ENCODE measurements around the gene NFATC2. TPM values are rescaled to one million over a fixed set of nuclear protein-coding genes. Genes with fewer than 3 reads are reported as not detected.

The NFATC2 gene
- total RNA-seq, 1 donor: 0.36 TPM

- TF ChIP-seq CTCF (IDR thresholded peaks at IDR 0.05; ENCODE audit: insufficient read depth, low read length): no peak
- no peak overlapping the region for H3K4me3 ChIP-seq (ENCODE audit: low read depth, low read length)
- no peak for DNase-seq (ENCODE audit: low read depth)
Observed at GRCh38 chr20:51533291-51534172, 9.0 kb downstream of the NFATC2 start.

- no peak for TF ChIP-seq CTCF (IDR thresholded peaks at IDR 0.05; ENCODE audit: insufficient read depth, low read length)
- H3K4me3 ChIP-seq (ENCODE audit: low read depth, low read length): no peak overlapping the region
- peak; percentile 11 for DNase-seq (ENCODE audit: low read depth)
Observed at GRCh38 chr20:51532577-51533191, 9.8 kb downstream of the NFATC2 start.

GRCh38 chr20:51531712-51532456 is 10.6 kb downstream of the NFATC2 start:
- DNase-seq (ENCODE audit: low read depth): no peak
- no peak for TF ChIP-seq CTCF (IDR thresholded peaks at IDR 0.05; ENCODE audit: insufficient read depth, low read length)
- H3K4me3 ChIP-seq (ENCODE audit: low read depth, low read length): no peak overlapping the region

GRCh38 chr20:51531141-51531710 is 11.3 kb downstream of the NFATC2 start:
- no peak overlapping the region for H3K4me3 ChIP-seq (ENCODE audit: low read depth, low read length)
- no peak for TF ChIP-seq CTCF (IDR thresholded peaks at IDR 0.05; ENCODE audit: insufficient read depth, low read length)
- DNase-seq (ENCODE audit: low read depth): no peak

GRCh38 chr20:51529758-51530157 is 12.8 kb downstream of the NFATC2 start:
- DNase-seq (ENCODE audit: low read depth): no peak

More at GRCh38 chr20:51529758-51530157, 12.8 kb downstream of the NFATC2 start:
- no peak for TF ChIP-seq CTCF (IDR thresholded peaks at IDR 0.05; ENCODE audit: insufficient read depth, low read length)
- no peak overlapping the region for H3K4me3 ChIP-seq (ENCODE audit: low read depth, low read length)
